Measurements from ENCODE around the gene NHP2.

The NHP2 gene

DNA sequence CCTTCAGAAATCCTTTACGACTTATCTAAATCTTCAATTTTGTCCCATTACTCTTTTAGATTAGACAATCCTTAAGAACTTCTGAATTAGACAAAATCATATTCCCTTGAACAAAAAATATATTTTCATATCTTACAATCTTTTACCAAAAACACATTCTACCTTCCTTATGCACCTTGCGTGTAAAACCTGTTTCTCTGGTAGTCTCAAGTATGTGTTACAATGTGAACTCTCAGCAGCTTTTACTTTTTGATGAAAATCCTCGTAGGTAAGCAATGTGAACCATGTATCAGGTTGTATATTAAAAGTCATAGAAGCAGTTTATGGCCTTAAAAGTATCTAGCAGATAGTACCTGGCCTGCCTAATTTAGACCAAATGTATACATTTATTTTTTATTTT, 20.8 kb upstream of the NHP2 start:
- Histone ChIP-seq H3K79me2 (ENCODE audit: insufficient read depth, low read depth) (no peaks in the 10 kb centered on the region), H3K9ac (no peak overlapping the region), H2AFZ (ENCODE audit: low read depth) (no peak overlapping the region), H3K27ac (no peak overlapping the region), H4K20me1 (ENCODE audit: insufficient read depth) (no peaks in the 10 kb centered on the region), H3K4me3 (IDR thresholded peaks at IDR 0.05; ENCODE audit: insufficient read depth, low read depth, low read length) (no peak overlapping the region), H3K27me3 (ENCODE audit: insufficient read depth, low read depth) (no peaks in the 10 kb centered on the region), H3K36me3 (ENCODE audit: insufficient read depth) (no peaks in the 10 kb centered on the region), H3K4me1 (ENCODE audit: low read depth, poor library complexity, severe bottlenecking) (no peaks in the 10 kb centered on the region), H3K4me2 (no peak overlapping the region)
- TF ChIP-seq, protein P1, sequence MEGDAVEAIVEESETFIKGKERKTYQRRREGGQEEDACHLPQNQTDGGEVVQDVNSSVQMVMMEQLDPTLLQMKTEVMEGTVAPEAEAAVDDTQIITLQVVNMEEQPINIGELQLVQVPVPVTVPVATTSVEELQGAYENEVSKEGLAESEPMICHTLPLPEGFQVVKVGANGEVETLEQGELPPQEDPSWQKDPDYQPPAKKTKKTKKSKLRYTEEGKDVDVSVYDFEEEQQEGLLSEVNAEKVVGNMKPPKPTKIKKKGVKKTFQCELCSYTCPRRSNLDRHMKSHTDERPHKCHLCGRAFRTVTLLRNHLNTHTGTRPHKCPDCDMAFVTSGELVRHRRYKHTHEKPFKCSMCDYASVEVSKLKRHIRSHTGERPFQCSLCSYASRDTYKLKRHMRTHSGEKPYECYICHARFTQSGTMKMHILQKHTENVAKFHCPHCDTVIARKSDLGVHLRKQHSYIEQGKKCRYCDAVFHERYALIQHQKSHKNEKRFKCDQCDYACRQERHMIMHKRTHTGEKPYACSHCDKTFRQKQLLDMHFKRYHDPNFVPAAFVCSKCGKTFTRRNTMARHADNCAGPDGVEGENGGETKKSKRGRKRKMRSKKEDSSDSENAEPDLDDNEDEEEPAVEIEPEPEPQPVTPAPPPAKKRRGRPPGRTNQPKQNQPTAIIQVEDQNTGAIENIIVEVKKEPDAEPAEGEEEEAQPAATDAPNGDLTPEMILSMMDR (conservative IDR thresholded peaks at IDR 0.05; ENCODE audit: low read depth, low read length): no peak

DNA sequence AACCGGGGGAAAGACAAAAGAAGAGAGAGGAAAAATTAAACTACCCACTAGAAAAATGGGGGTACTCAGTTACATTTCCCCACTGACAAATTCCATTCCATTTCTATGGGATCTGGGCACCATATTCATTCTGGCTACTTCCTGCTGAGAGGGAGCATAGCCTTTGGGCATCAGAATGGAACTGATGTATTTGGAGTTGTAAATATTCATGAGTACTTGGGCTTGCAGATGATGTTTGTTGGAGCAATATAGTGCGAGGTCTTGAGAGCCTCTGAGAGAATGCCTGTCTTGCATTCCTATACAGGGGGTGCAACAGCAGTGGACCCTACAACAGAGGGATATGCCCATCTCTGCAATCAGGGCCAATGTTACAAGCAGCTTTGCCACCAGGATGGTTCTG, 16.8 kb upstream of the NHP2 start:
- Histone ChIP-seq H2AFZ (ENCODE audit: low read depth) (no peak overlapping the region), H4K20me1 (ENCODE audit: insufficient read depth) (no peaks in the 10 kb centered on the region), H3K9ac (no peak overlapping the region), H3K4me3 (IDR thresholded peaks at IDR 0.05; ENCODE audit: insufficient read depth, low read depth, low read length) (no peak overlapping the region), H3K27ac (no peak overlapping the region), H3K79me2 (ENCODE audit: insufficient read depth, low read depth) (no peaks in the 10 kb centered on the region), H3K36me3 (ENCODE audit: insufficient read depth) (no peaks in the 10 kb centered on the region), H3K4me1 (ENCODE audit: low read depth, poor library complexity, severe bottlenecking) (no peaks in the 10 kb centered on the region), H3K4me2 (no peak overlapping the region), H3K27me3 (ENCODE audit: insufficient read depth, low read depth) (no peaks in the 10 kb centered on the region)
- TF ChIP-seq, protein P1 (conservative IDR thresholded peaks at IDR 0.05; ENCODE audit: low read depth, low read length): no peak

DNA sequence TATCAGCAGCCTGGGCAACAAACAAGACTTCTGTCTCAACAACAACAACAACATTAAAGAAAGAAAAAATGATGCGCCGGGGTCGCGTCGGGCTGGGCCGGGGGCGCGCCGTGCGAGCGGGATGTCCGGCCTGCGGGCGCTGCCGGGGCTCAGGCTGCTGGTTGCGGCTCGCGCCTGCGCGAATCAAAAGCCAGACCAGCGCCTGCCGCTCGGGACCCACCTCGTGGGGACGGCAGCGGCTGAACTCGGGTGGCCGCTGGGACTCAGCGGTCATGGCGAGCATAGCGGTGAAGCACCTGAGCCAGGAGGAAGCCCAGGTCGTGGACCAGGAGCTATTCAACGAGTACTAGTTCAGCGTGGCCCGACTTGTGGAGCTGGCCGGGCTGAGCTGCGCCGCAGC, 11.9 kb upstream of the NHP2 start:
- TF ChIP-seq, protein P1 (conservative IDR thresholded peaks at IDR 0.05; ENCODE audit: low read depth, low read length): no peak
- Histone ChIP-seq H3K4me1 (ENCODE audit: low read depth, poor library complexity, severe bottlenecking) (no peaks in the 10 kb centered on the region), H3K27me3 (ENCODE audit: insufficient read depth, low read depth) (no peaks in the 10 kb centered on the region)

DNA sequence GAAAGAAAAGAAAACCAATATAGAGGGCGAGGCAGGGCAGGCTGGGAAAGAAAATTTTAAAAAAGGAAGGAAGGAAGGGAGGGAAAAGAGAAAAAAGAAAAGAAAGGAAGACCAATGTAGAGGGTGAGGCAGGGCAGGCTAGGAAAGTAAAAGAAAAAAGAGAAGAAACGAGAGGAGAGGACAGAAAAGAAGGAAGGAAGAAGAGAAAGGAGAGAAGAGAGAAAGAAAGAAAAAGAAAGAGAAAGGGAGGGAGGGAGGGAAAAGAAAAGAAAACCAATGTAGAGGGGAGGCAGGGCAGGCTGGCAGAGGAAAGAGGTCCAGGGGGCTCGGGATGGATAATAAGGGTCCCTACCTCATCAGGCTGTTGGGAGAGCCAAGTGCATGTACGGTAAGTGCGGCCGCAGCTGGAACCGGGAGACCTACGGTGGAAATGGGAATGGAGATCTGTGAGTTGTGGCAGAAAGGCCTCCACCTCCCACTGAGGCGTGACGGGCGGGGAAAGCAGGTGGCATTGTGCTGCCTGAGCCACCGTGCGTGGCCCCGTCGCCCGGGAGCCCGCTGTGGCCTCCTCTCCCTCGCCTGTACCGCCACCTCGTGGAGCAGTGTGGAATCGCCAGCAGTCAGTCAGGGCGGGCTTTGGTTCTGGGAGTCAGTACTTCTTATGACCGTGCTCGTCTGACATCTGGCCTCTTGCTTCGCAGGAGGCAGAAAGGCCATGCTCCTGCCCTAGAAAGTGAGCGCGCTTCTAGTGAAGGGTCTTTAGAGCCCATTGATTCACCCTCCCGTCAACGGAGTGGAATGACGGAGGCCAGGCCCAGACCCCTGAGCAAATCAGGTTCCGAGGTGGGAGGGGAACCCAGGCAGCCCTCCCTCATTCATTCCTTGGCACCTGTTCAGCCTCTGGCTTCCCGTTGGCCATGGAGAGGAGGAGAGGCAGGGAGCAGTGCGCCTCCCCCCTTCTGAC, 10.4 kb upstream of the NHP2 start:
- Histone ChIP-seq H3K36me3 (ENCODE audit: insufficient read depth) (no peaks in the 10 kb centered on the region), H2AFZ (ENCODE audit: low read depth) (peak overlapping the region; percentile 59), H3K4me1 (ENCODE audit: low read depth, poor library complexity, severe bottlenecking) (no peaks in the 10 kb centered on the region), H3K4me3 (IDR thresholded peaks at IDR 0.05; ENCODE audit: insufficient read depth, low read depth, low read length) (no peak overlapping the region), H3K27ac (no peak overlapping the region), H4K20me1 (ENCODE audit: insufficient read depth) (no peaks in the 10 kb centered on the region), H3K27me3 (ENCODE audit: insufficient read depth, low read depth) (no peaks in the 10 kb centered on the region), H3K4me2 (peak overlapping the region; percentile 17; the same call in 1 of the 2 replicates), H3K79me2 (ENCODE audit: insufficient read depth, low read depth) (no peaks in the 10 kb centered on the region), H3K9ac (no peak overlapping the region)
- TF ChIP-seq, protein P1 (conservative IDR thresholded peaks at IDR 0.05; ENCODE audit: low read depth, low read length): peak; percentile 81

More for the DNA sequence above, 11.9 kb upstream of the NHP2 start:
- no peak overlapping the region for H3K27ac ChIP-seq
- H4K20me1 ChIP-seq (ENCODE audit: insufficient read depth): no peaks in the 10 kb centered on the region
- H3K9ac ChIP-seq: no peak overlapping the region
- no peak overlapping the region for H2AFZ ChIP-seq (ENCODE audit: low read depth)
- no peaks in the 10 kb centered on the region for H3K79me2 ChIP-seq (ENCODE audit: insufficient read depth, low read depth)
- H3K4me3 ChIP-seq (IDR thresholded peaks at IDR 0.05; ENCODE audit: insufficient read depth, low read depth, low read length): no peak overlapping the region
- H3K36me3 ChIP-seq (ENCODE audit: insufficient read depth): no peaks in the 10 kb centered on the region
- no peak overlapping the region for H3K4me2 ChIP-seq

All from KMS-11 (cell line).